Bronchial epithelial cell (primary cell): ENCODE results near the gene PHF14. TPM values are rescaled to one million over a fixed set of nuclear protein-coding genes. Genes with fewer than 3 reads are reported as not detected.

Experiments
- DNase-seq: peaks from one replicate; pipeline ENCODE4 v3.0.0-alpha.2; 2010; ENCODE audit warnings: low read depth
- FAIRE-seq: peaks from 2 replicates; lab custom pipeline; 2011; peaks lifted over from hg19 to GRCh38; lab: Jason Lieb, UNC
- H3K27me3 ChIP-seq: 2 replicates; pipeline ENCODE4 v1.5.1; 2011; ENCODE audit warnings: low read length; ENCODE audit not compliant: control insufficient read depth, insufficient read depth
- H3K36me3 ChIP-seq: 2 replicates; pipeline ENCODE4 v1.5.1; 2011; ENCODE audit warnings: low read length; ENCODE audit not compliant: control insufficient read depth, insufficient read depth
- H3K4me3 ChIP-seq: 2 replicates; pipeline ENCODE4 v1.5.1; 2011; ENCODE audit warnings: mild to moderate bottlenecking, low read depth, low read length, control low read depth
- CTCF ChIP-seq: IDR thresholded peaks from 2 replicates; pipeline ENCODE4 v1.5.1; 2011; ENCODE audit warnings: mild to moderate bottlenecking, moderate library complexity, low read length, control low read depth, inconsistent platforms; ENCODE audit not compliant: insufficient read depth, severe bottlenecking
- total RNA-seq: library from RNA; depleted of rRNA; stranded (reverse); fragments of >200 nt; gene quantifications from 2 replicates; pipeline ENCODE4 v1.2.1, GENCODE V29; 2014

Gene PHF14
- total RNA-seq, 1 donor from 2014 or later = 17.4 TPM

DNA sequence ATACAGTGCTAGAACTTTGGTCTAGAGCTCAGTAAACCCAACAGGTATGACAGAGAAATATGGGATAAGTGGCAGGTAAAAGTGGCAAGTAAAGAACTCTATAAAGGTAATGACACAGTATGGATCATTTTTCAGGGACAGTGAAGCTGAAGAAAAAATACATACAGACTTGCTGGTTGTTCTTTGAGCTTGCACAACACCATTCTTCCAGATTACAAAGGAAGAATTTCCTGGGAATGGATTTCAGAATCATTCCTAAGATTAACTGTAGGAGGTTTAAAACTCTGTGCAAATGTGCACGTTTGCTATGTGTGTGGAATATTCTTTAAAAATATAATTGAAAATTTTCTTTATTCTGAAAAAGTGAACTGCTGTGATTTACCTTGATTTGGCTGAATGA is 36.0 kb downstream of the PHF14 start:
- DNase-seq (no peak), FAIRE-seq (no peak)
- Histone ChIP-seq H3K27me3 (no peaks in the 10 kb centered on the region), H3K4me3 (no peak overlapping the region), H3K36me3 (peaks cover 3% of the 10 kb centered on the region)
- TF ChIP-seq CTCF = no peak

- TF ChIP-seq CTCF = no peak
- FAIRE-seq (no peak), DNase-seq (no peak)
- Histone ChIP-seq H3K36me3 (no peaks in the 10 kb centered on the region), H3K4me3 (no peak overlapping the region), H3K27me3 (no peaks in the 10 kb centered on the region)
Measured at GRCh38 chr7:11021468-11021867, 47.8 kb downstream of the PHF14 start.

DNA sequence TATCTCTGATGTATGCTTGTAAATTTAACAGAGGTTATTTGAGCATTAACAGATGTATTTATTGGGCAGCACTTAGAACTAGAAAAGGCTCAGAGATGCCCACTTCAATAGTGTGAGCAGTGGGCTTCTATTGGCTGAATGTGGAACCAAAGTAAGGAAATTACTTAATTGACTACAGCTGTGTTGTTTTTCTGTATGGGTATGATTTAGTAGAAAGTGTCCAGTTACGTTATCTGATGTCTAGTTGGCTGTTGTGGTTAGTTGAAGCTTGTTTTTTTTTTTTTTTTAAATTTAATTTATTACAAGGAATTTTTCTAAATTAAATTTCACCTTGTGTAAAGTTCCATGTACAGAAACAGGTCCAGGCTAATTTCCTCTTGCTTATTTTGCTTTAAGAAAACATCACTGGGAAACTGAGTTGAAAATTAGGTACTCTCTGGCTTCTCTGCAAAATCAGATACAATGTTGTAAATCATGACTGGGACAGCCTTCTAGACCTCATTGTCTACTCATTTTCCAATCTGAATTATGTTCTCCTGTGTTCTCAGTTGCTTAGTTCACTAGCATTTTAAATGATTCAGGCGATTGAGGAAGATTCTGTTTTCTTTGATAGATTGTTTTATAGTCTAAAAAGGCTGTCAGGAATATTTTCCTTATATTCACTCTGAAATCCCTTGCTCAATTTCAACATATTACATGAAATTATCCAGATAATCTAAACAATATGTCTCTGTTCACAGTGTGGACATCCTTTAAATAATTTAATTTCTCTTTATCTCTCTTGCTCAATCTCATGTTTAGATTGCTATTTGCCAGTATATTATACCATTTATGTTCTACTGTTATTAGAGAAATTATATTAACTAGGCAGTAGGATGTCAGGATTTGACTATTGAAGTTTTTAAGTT is 53.0 kb downstream of the PHF14 start:
- no peaks in the 10 kb centered on the region for H3K27me3 ChIP-seq
- TF ChIP-seq CTCF = no peak
- no peaks in the 10 kb centered on the region for H3K36me3 ChIP-seq
- FAIRE-seq (no peak), DNase-seq (no peak)
- no peak overlapping the region for H3K4me3 ChIP-seq

GRCh38 chr7:11035661-11036060 is 62.0 kb downstream of the PHF14 start:
- H3K36me3 ChIP-seq = peaks cover 2% of the 10 kb centered on the region
- no peak for TF ChIP-seq CTCF
- no peak overlapping the region for H3K4me3 ChIP-seq
- no peaks in the 10 kb centered on the region for H3K27me3 ChIP-seq
- peak; percentile 41 for DNase-seq
- FAIRE-seq = no peak

- no peaks in the 10 kb centered on the region for H3K27me3 ChIP-seq
- FAIRE-seq = no peak
Measured at GRCh38 chr7:11039974-11040373, 66.3 kb downstream of the PHF14 start.

More at GRCh38 chr7:11039974-11040373, 66.3 kb downstream of the PHF14 start:
- peaks cover 2% of the 10 kb centered on the region for H3K36me3 ChIP-seq
- DNase-seq = no peak
- TF ChIP-seq CTCF = no peak
- no peak overlapping the region for H3K4me3 ChIP-seq
